NOMO-1 treated with DMSO at 0.1 percent for 48 hours (cell line): Measurements from ENCODE around the gene CDH6.
A peak's percentile ranks its signal among the peaks of the same experiment; 100 is the strongest.

Source experiments
- DNase-seq: peaks from one replicate; lab custom pipeline; 2025; ENCODE audit not compliant: unreplicated experiment; lab: John Stamatoyannopoulos, UW

The CDH6 gene

DNA sequence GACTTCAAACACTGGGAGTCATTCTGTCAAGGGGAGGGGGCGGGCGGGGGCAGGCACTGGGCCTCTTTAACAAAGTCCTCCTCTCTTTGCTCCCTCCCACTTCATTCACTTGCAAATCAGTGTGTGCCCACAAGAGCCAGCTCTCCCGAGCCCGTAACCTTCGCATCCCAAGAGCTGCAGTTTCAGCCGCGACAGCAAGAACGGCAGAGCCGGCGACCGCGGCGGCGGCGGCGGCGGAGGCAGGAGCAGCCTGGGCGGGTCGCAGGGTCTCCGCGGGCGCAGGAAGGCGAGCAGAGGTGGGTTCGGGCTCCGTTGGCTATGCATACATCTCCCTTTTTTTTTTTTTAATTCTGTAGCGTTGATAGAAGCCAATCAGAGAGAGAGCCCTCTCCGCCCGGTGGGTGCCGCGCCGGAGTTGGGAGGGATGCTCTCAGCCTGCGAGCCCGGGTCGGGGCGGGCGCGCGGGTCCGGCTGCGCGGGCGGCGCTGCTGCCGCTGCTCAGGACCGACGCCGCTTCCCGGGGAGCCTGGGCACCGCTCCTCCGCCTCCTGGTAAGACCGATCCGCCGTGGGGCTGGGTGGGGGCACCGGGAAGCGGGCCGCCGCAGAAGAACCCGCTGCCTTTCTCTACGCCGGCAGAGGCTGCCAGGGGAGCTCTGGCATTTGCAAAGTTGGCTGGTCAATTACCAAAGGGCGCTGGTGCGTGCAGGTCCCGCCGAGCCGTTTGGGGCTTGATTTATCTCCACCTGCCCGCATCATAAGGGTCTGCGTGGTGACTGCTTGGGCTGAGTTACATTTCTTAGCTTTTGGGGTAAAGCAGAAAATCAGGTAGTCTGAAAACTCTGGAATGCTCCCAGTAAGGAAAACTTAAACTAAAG, at the start of gene CDH6:
TSS of gene CDH6 (plus strand) at position 96 of the 877 bp plus-strand sequence. CDS start 73,788 bp downstream, outside the sequence.
- no peak for DNase-seq

DNA sequence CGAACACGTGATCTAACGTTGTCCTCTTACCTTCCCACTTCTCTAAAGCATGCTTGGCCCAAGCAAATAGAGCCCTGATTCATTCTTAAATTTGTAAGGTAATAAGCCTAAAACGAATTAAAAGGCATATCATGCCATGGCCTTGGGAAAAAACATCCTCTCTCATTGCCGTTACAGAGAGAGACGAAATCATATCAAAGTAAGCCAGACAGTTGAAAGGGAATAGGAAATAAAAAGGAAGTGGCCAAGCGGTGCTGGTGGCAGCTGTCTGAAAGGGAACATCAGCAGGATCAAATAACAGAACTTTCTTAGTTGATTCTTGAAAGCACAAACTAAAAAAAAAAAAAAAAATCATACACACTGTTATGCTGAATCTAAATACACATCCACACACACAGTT, 49.1 kb upstream of the CDH6 start:
- no peak for DNase-seq

DNA sequence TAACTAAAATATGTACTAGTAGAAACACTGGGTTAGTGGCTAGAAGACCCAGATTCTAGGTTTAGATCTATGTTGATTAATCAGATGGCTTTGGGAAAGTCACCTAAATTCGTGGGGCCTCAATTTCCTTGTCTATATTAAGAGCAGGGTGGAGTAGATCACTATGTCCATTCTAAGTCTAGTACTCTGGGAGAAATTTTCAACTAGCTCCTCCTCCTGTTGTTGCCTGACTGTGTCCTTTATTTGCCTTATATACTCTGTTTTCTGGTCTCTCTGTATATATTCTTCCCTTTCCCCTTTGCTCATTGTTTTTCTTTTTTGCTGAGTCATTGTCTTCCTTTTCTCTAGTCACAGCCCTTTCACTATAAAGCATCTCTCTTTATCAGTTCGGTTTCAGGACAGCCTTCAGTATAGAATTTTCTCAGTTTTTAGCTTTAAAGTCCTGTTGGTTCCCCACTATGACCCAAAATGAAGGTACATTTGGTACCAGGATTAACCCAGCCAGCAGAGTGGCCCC, 44.5 kb upstream of the CDH6 start:
- DNase-seq: peak; percentile 32

DNA sequence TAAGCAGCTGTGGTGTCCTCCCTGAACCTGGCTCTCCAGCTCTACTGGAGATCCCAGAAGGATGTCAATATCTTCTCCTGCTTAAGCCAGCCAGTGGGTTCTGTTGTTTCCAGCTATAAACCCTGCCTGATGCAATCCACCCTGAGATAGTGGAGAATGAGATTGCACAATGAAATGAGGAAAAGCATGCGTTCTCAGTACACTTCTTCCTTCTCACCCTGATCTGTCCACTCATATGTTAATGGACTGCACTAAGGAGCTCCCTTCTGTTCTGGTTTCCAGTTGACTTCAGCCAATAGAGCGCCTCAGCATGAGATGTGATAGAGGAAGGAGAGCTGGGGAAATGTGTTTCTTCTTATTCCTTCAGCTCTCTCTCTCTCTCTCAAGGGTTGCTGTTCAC, 40.0 kb upstream of the CDH6 start:
- no peak for DNase-seq

DNA sequence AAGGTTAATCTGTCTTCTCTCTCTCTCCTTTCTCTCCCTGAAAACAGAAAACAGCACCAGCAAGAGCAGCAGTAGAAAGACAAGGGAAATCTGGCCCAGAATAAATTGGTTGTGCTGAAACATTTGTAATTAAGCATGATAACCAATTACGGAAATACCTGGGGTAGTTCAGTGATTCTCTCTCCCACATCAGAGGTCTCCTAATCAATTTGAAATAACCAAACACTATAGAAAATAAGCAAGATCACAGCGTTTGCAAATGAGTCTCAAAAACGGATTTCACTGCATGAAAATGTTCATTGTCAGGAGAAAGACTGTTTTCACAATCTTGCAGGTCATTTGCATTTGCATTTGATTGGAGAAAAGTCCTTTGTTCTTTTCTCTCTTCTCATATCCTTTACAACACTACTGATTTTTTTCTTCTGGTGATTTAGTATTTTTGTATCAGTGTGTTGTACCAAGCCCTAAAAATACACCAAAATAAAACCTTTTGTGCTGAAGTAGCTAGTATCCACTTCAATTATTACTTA, 36.8 kb upstream of the CDH6 start:
- no peak for DNase-seq

DNA sequence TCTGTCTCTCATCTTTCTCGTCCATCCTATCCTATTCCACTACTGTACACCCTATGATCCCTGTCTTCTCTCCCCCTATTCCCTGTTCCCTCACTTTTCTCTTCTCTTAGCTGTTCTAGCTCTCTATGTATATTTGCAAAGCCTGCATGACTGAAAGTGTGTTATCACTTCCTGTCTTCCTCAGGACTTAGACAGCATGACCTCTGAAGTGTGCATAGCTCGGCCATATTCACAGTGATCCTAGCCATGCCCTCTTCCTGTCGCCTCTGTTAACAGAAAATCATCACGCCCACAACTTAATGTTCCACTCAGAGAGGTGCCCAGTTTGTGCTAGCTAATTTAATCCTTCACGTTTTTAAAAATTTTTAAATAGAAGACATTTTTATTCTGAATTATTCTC, 35.8 kb upstream of the CDH6 start:
- DNase-seq: no peak

DNA sequence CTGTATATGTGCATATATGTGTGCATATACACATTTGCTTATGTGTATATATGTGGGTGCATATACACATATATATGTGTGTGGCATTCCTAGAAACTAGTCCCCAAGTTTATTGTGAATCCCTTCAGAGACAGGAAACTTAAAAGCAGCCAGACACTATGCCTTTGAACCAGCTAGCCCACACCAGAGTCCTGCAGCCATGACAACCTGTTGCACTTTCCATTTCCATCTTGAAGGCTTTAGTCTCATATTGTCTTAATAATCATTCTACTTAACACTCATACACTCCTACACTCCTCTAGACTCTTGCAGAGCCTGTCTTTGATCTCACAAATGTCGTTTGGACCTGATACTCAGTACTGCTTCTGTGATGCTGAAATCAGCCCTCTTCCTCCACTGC, 34.8 kb upstream of the CDH6 start:
- DNase-seq: no peak

DNA sequence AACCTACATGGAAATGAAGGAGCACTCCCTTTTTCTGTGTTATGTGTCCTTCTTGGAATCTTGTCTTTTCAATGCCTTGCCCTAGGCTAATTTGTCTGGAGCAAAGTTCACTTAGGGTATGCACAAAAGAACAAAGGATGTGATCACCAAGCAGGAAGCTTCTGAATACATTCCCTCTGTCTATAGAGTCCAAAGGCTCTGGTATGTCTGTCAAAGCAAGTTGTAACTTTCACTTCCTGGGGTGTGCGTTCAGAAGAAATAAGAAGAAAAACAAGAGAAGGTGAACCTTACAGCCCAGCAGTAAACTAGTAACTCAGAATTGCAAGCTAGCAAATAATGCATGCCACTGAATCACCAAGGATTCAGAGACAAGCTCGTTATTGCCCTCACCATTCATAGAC, 31.7 kb upstream of the CDH6 start:
- no peak for DNase-seq

DNA sequence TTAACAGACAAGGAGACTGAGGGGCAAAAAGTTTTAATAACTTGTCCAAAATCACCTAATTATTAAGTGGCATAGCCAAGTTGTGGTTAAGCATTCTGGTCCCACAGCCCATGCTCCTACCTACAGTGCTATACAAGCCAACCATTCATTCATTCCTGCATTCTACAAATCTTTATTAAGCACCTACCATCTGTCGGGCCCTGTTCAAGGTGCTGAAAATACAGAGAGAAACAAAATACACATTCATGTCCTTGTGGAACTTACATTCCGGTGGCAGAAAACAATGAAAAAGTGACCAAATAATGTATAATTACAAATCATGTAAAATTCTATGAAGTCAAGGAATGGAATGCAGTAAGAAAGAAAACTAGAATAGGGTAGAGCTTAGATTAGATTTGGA, 27.8 kb upstream of the CDH6 start:
- no peak for DNase-seq

DNA sequence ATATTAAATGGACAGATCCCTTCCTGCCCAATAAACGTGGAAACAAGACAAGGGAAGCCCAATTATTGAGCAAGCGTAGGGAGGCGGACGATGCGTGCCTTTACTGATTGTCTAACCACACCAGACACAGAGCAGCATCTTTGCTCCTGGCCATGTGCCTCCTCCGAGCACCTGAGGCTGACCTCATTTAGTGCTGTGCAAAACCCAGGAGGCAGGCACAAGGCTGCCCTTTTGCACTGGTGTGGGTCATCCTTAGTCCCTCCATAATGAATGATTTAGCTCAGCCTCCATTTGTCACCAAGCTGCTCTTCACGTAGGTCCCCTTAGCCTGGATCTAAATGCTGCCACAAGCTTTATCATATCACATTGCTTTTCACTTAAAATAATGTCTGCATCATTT, 24.1 kb upstream of the CDH6 start:
- no peak for DNase-seq

DNA sequence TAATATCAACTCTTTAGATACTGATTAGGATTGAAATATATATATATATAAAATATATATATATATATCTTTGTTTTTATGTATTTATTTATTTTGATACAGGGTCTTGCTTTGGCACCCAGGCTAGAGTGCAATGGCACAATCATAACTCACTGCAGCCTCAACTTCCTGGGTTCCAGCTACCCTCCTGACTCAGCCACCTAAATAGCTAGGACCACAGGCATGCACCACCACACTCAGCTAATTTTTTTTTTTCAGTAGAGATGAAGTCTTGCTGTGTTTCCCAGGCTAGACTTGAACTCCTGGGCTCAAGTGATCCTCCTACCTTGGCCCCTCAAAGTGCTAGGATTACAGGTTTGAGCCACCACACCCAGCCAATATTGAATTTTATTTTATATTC, 20.6 kb upstream of the CDH6 start:
- DNase-seq: no peak

DNA sequence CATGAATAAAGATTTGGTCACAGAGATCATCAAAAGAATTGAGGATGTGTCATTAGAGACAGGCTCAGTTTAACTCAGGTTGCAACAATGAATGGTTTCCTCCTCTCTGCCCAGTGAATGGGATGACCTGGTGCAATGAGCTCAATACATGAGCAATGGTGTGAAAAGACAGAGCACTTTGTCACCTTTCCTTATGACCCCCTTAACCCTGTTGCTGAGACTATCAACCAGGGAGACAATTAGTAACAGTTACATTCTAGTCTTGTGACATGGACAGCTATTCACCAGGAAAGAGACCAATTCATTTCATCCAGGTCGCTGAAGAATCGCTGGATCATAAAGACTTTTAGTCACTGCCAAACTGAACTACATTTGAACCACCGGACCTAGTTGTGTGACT, 19.9 kb upstream of the CDH6 start:
- no peak for DNase-seq

DNA sequence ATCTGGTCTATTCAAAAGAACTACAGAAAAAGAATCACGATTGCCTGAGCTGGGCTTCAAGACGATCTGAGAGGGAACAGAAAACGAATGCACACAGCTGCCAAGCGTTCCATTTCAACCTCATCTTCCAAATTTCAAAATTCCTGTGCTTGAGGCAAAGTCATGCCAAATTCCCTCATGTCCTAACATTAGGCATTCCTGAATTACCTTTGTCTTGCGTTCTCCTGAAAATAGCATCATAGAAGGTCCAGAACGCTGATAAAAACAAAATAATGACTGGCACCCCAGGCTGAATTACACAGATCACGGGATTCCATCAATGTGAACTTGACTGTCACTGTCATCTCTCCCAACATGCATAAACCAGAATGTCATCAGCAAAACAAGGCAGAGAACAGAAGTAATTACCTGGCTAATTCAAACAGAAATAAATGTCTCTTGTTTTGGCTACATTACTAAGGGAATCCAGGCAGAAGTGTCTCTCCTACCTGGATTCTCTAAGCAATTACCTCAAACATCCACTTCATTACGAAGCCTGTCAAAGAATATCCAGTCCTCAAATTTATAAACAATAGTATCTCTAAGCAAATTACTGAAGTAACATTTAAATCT, 12.0 kb upstream of the CDH6 start:
- no peak for DNase-seq

DNA sequence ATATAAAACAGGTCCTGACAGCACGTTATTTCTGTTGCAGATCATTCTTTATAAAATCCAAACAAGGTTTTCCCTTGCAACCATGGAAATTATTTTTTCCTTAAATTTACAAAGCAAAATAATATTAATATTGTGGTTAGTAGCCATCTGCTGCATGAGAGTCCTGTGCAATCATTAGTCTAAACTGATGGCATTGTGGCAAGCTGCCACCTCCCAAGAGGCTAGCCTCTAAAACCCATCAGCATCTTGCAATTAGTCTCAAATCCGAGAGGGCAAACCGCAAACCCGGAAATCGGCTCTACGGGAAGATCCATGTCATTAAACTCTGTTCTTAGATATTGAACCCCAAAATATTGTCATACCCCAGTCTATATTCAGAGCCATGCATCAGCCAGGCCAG, 11.3 kb upstream of the CDH6 start:
- DNase-seq: no peak

DNA sequence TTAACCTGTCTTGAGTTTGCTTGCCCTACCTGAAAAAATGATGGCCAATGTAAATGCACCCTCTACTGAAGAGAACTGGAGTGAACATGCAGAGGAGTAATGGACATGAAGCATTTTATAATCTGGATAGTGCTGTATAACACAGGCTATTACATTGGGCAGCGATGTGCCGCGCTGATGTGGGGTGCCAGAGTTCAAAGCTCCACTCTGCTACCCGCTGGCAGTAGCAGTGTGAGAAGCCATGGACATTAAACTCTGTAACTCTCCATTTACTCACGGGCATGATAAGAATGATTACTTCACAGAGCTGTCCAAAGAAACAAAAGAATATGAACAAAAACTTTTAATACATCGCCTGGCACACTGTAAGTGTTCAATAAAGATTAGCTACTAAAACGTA, 7.5 kb upstream of the CDH6 start:
- no peak for DNase-seq

DNA sequence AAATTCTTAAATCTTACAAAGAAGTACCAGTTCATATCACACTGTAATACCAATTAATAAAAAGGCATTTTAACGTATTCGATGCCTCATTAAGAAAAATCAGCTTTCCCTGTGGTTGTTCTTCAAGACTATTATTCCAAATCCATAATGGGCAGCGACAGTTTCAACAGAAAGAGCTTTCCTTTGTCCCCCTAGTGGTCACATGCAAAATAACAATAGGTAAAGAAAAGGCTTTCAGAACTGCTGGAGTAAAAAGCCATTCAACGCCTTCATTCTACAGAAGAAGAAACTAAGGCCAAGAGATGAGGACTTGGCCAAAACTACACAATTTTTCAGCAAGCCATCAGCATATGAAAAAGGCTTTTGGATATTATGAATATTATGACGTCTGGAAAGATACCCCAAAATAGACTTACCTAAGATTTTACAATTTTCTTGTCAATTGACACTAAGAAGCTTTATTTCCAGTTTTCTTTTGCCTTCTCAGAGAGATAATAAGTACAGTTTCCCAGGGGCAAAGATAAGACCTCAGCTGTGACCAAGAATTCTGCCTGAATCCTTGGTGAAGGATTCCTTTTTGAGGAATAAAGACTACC, 6.7 kb upstream of the CDH6 start:
- DNase-seq: peak; percentile 57

DNA sequence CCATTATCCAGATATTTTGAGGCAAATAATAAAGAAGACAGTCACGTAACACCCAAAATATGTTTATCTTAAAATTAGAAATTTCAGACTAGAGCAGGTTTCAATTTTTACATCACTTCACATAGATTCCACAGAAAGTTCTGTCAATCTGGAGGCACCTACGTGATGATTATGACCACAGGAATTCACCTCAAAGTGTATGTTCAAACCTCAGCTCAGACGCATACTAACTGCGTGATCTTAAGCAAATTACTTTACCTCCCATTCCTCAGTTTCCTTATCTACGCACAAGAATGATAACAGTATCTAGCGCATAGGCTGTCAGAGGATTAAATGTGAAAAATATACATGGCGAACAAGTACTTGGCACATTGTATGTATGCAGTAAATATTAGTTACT, 5.9 kb upstream of the CDH6 start:
- no peak for DNase-seq

DNA sequence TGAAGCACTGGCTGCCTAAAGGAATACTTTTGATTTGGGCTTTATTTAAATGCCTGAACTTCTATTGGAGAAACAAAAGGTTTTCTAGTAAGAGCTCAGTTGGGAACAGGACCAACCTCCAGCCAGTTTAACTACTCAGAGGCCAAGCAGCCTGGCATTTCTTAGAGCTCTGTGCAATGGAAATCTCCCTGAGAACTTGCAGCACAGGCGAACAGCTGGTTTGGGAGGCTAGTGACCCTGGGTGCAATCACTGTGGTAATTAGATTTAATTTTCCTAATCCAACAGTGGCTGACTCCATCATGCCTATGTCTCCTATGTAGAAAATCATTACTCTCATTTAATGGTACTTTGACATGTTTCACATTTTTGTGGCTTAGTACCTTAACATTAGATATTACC, 1.0 kb upstream of the CDH6 start:
- no peak for DNase-seq

DNA sequence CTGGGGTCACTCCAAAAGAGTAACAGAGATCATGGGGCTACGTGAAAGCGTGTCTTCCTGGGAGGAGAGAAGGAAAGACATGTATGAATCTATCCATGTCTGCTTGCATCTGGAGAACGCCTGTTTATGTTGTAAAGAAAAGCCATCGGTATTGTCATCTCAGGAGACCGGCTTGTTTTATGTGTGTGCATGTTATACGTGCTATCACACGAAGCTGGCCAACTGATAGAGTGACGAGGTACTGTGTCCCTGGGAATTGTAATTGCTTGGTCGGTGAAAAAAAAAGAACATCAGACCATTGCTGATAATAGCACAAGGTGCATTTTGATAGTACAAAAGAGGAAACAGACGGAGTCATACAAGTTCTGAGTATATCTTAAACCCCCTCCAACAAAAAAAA, 370 bp upstream of the CDH6 start:
- no peak for DNase-seq

DNA sequence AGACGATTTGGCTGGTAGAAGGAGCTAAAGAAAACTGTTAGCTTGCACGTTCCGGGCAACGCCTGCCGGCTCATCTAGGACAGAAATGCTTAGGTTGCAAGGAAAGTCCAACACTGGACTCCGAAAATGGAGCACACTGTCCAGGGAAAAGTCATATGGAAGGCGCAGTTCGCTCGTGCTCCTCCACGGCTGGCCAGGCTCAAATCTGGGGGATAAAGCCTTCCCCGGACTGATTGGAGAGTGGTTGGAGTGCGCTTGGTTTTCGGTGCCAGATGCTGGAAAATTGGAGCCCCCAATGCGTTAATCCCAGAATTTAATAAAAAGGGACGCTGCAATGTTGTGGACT, 955 bp downstream of the CDH6 start:
- DNase-seq: no peak

DNA sequence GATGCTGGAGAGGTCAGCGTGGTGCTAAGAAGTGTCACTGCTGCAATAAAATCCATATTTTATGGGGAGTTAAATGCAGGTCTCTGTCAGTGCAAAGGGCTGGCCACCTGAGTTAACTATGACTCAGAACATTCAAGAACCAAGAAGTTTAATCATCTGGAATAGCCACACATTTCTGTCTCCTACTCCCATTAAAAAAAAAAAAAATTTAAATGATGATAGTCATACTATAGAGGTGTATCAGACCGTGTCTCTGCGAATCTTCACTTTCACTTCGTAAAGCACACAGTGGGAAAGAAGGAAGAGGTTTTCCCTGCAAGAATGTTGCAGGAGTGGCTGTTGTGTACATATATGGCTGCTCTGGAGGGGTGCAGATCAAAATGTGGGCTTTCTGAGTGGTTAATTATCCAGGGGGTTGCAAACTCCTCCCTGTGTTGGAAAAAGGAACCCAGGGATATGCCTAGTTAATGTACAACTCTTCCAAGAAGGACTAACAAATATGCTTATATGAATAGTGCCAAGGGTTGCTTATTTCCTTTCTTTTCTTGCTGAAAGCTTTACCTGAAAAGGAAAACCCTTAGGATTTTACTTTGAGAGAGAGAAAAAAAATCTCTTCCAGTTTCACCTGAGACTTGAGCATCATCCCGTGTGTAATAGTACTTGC, 1.5 kb downstream of the CDH6 start:
- no peak for DNase-seq
